CD14-positive monocyte (primary cell): ENCODE data around the gene GRID2. TPM values are rescaled to one million over a fixed set of nuclear protein-coding genes. Genes with fewer than 3 reads are reported as not detected.

ENCODE experiments used
- DNase-seq, 3 donors: peaks; one replicate each; pipeline ENCODE4 v3.0.0-alpha.2; 2011 to 2022
- H2AFZ ChIP-seq: 2 replicates; pipeline ENCODE4 v1.6.0; 2012; ENCODE audit warnings: mild to moderate bottlenecking, low read depth, low read length, inconsistent platforms; ENCODE audit not compliant: insufficient read depth, poor library complexity, severe bottlenecking
- H3K27ac ChIP-seq, 2 donors: 1 replicate in 1 of 2; 2 replicates in 1 of 2; pipeline ENCODE4 v1.5.1; 2012 to 2013; ENCODE audit warnings: low read length in 2 of 2, control low read depth in 1 of 2, inconsistent platforms in 1 of 2, low read depth in 1 of 2, mild to moderate bottlenecking in 1 of 2
- H3K27me3 ChIP-seq, 2 donors: one replicate each; pipeline versions ENCODE4 v1.6.0 to v1.6.1; 2011 to 2013; ENCODE audit warnings: low read length in 2 of 2; ENCODE audit not compliant: control insufficient read depth in 2 of 2, insufficient read depth in 2 of 2
- H3K36me3 ChIP-seq, 2 donors: replicated peaks in 1 of 2; 1 replicate in 1 of 2; 2 replicates in 1 of 2; pipeline versions ENCODE4 v1.5.1 to v1.6.1; 2012 to 2013; ENCODE audit warnings: low read length in 2 of 2, control low read depth in 1 of 2, inconsistent platforms in 1 of 2, mild to moderate bottlenecking in 1 of 2; ENCODE audit not compliant: insufficient read depth in 2 of 2, control insufficient read depth in 1 of 2
- H3K4me1 ChIP-seq, 2 donors: 1 replicate in 1 of 2; 2 replicates in 1 of 2; pipeline versions ENCODE4 v1.5.1 to v1.6.1; 2012 to 2013; ENCODE audit warnings: low read length in 2 of 2, control low read depth in 1 of 2, inconsistent platforms in 1 of 2, mild to moderate bottlenecking in 1 of 2, moderate library complexity in 1 of 2; ENCODE audit not compliant: insufficient read depth in 2 of 2, control insufficient read depth in 1 of 2
- H3K4me2 ChIP-seq: replicated peaks from 2 replicates; pipeline ENCODE3; 2012; ENCODE audit warnings: low read length, moderate library complexity, mild to moderate bottlenecking; ENCODE audit not compliant: poor library complexity, severe bottlenecking; ENCODE audit errors: extremely low read depth
- H3K4me3 ChIP-seq, 3 experiments: fragments of 200-600 bp in 1 of 3; sonication (generic) in 1 of 3; replicated peaks in 1 of 3; 1 replicate in 2 of 3; 2 replicates in 1 of 3; pipeline ENCODE4 v1.5.1; 2011 to 2013; ENCODE audit warnings: low read length in 3 of 3, mild to moderate bottlenecking in 3 of 3, control low read depth in 2 of 3, low read depth in 2 of 3, inconsistent platforms in 1 of 3, moderate library complexity in 1 of 3
- H3K79me2 ChIP-seq: 2 replicates; pipeline ENCODE4 v1.6.0; 2012; ENCODE audit warnings: mild to moderate bottlenecking, control low read depth, inconsistent platforms, low read length, moderate library complexity; ENCODE audit not compliant: insufficient read depth
- H3K9ac ChIP-seq: 2 replicates; pipeline ENCODE4 v1.6.0; 2017; ENCODE audit warnings: low read length, mild to moderate bottlenecking; ENCODE audit not compliant: insufficient read depth, poor library complexity, severe bottlenecking
- H3K9me3 ChIP-seq, 2 donors: replicated peaks in 1 of 2; 1 replicate in 1 of 2; 2 replicates in 1 of 2; pipeline versions ENCODE4 v1.5.1 to v1.6.1; 2012 to 2013; ENCODE audit warnings: low read length in 2 of 2, control low read depth in 1 of 2; ENCODE audit not compliant: control insufficient read depth in 1 of 2, insufficient read depth in 1 of 2
- H4K20me1 ChIP-seq: 2 replicates; pipeline ENCODE4 v1.6.0; 2012; ENCODE audit warnings: mild to moderate bottlenecking, low read length, control low read depth, moderate library complexity; ENCODE audit not compliant: insufficient read depth
- H3K27ac Mint-ChIP-seq, 7 donors: one replicate each; pipeline ENCODE4 v1.8.0; 2020; ENCODE audit warnings: mild to moderate bottlenecking in 7 of 7, mixed read lengths in 7 of 7, moderate library complexity in 6 of 7, inconsistent platforms in 2 of 7
- H3K27me3 Mint-ChIP-seq, 3 donors: one replicate each; pipeline ENCODE4 v1.8.0; 2021 to 2022; ENCODE audit warnings: low read depth in 3 of 3, mild to moderate bottlenecking in 3 of 3, mixed read lengths in 3 of 3, moderate library complexity in 3 of 3, inconsistent platforms in 1 of 3
- H3K36me3 Mint-ChIP-seq, 2 donors: one replicate each; pipeline ENCODE4 v1.8.0; 2020; ENCODE audit warnings: mixed read lengths in 2 of 2, inconsistent platforms in 1 of 2, mild to moderate bottlenecking in 1 of 2
- H3K4me1 Mint-ChIP-seq: one replicate; pipeline ENCODE4 v1.8.0; 2020; ENCODE audit warnings: mild to moderate bottlenecking, mixed read lengths
- H3K4me3 Mint-ChIP-seq, 2 donors: one replicate each; pipeline ENCODE4 v1.8.0; 2020; ENCODE audit warnings: mild to moderate bottlenecking in 2 of 2, mixed read lengths in 2 of 2, moderate library complexity in 1 of 2
- H3K9me3 Mint-ChIP-seq, 7 donors: one replicate each; pipeline ENCODE4 v1.8.0; 2020 to 2022; ENCODE audit warnings: mixed read lengths in 7 of 7, mild to moderate bottlenecking in 6 of 7, moderate library complexity in 6 of 7, inconsistent platforms in 2 of 7
- CTCF ChIP-seq: fragments of 200-600 bp; IDR thresholded peaks from one replicate; pipeline ENCODE4 v1.8.0; 2022; ENCODE audit warnings: antibody characterized with exemption, mild to moderate bottlenecking
- WGBS: methylation state at CpG from one replicate; pipeline ENCODE4 v1.1.5; 2013; ENCODE audit warnings: missing lambda C conversion rate; ENCODE audit not compliant: insufficient coverage; 5-methylcytosine and 5-hydroxymethylcytosine counted together
- intact Hi-C, 2 donors: fragments of 100-400 bp; cut with micrococcal nuclease; formaldehyde crosslinking; loops; one replicate each; pipeline versions ENCODE4 v1.15.0 to v1.15.1; 2023
- polyA plus RNA-seq, 3 donors: library from polyadenylated mRNA; depleted of rRNA in 1 of 3; unstranded in 2 of 3; stranded (reverse) in 1 of 3; fragments of 300-500 nt in 2 of 3; fragments of >200 nt in 1 of 3; fragmentation: Illumina TruSeq in 2 of 3; gene quantifications; 1 replicate in 2 of 3; 2 replicates in 1 of 3; pipeline ENCODE4 v1.2.3, GENCODE V29; 2012 to 2021

GRID2 gene
- polyA plus RNA-seq, 3 donors = not detected

GRCh38 chr4:92520563-92520962 lies 216.8 kb downstream of the GRID2 start:
- no peaks in the 10 kb centered on the region for H3K27me3 Mint-ChIP-seq
- Histone ChIP-seq H2AFZ (no peak overlapping the region), H3K9me3 (no peaks in the 10 kb centered on the region), H3K79me2 (no peaks in the 10 kb centered on the region), H3K4me1 (no peaks in the 10 kb centered on the region), H4K20me1 (no peaks in the 10 kb centered on the region), H3K4me2 (no peak overlapping the region), H3K36me3 (no peaks in the 10 kb centered on the region), H3K4me3 (no peak overlapping the region), H3K9ac (no peak overlapping the region), H3K27me3 (no peaks in the 10 kb centered on the region), H3K27ac (no peak overlapping the region)
- H3K36me3 Mint-ChIP-seq = no peaks in the 10 kb centered on the region
- no peak for DNase-seq
- intact Hi-C loops = no loop called here
- WGBS = 100% methylated on average over 1 of the region's 2 CpGs
- no peak overlapping the region for H3K27ac Mint-ChIP-seq
- no peak for TF ChIP-seq CTCF
- H3K9me3 Mint-ChIP-seq = no peaks in the 10 kb centered on the region
- no peak overlapping the region for H3K4me3 Mint-ChIP-seq
- H3K4me1 Mint-ChIP-seq = no peaks in the 10 kb centered on the region

GRCh38 chr4:92521941-92522340 lies 218.2 kb downstream of the GRID2 start:
- no peak overlapping the region for H2AFZ ChIP-seq
- intact Hi-C loops = no loop called here

More at GRCh38 chr4:92521941-92522340, 218.2 kb downstream of the GRID2 start:
- WGBS = 86% methylated on average over 1 of the region's 2 CpGs
- H4K20me1 ChIP-seq = no peaks in the 10 kb centered on the region
- Mint-ChIP-seq H3K9me3 (no peaks in the 10 kb centered on the region), H3K4me1 (no peaks in the 10 kb centered on the region), H3K36me3 (no peaks in the 10 kb centered on the region), H3K27me3 (no peaks in the 10 kb centered on the region), H3K27ac (no peak overlapping the region), H3K4me3 (no peak overlapping the region)
- H3K27me3 ChIP-seq = no peaks in the 10 kb centered on the region
- no peak overlapping the region for H3K9ac ChIP-seq
- H3K4me1 ChIP-seq = no peaks in the 10 kb centered on the region
- H3K27ac ChIP-seq = no peak overlapping the region
- no peaks in the 10 kb centered on the region for H3K36me3 ChIP-seq
- no peak overlapping the region for H3K4me2 ChIP-seq
- no peaks in the 10 kb centered on the region for H3K79me2 ChIP-seq
- no peak for DNase-seq
- TF ChIP-seq CTCF = no peak
- no peaks in the 10 kb centered on the region for H3K9me3 ChIP-seq
- H3K4me3 ChIP-seq = no peak overlapping the region
